SU-DHL-6 (cell line): Measurements from ENCODE around the gene FADS1.

Experiments
- H2AFZ ChIP-seq: fragments of 200-600 bp; sonication (generic); 2 replicates; pipeline ENCODE4 v1.6.1; 2014; ENCODE audit warnings: low read depth, mild to moderate bottlenecking, moderate library complexity, mixed read lengths, antibody characterized with exemption, low read length; ENCODE audit not compliant: severe bottlenecking
- H3F3A ChIP-seq: fragments of 200-600 bp; shearing (Covaris generic); 2 replicates; pipeline ENCODE4 v1.6.0; 2016; ENCODE audit warnings: antibody characterized with exemption, mild to moderate bottlenecking; ENCODE audit not compliant: insufficient read depth
- H3K27ac ChIP-seq: fragments of 200-600 bp; sonication (generic); 2 replicates; pipeline ENCODE4 v1.5.1; 2016; ENCODE audit warnings: low read depth, mild to moderate bottlenecking, low read length, moderate library complexity, mixed read lengths
- H3K27me3 ChIP-seq: fragments of 200-600 bp; sonication (generic), shearing (Covaris generic); 2 replicates; pipeline ENCODE4 v1.6.0; 2014; ENCODE audit warnings: mild to moderate bottlenecking, low read length
- H3K36me3 ChIP-seq: fragments of 200-600 bp; sonication (generic); 2 replicates; pipeline ENCODE4 v1.6.1; 2014; ENCODE audit warnings: mild to moderate bottlenecking, low read length, mixed read lengths
- H3K4me2 ChIP-seq: fragments of 300-600, 200-600 bp; shearing (Covaris generic), sonication (generic); 2 replicates; pipeline ENCODE4 v1.6.0; 2014; ENCODE audit warnings: low read length, low read depth, mild to moderate bottlenecking; ENCODE audit not compliant: poor library complexity, severe bottlenecking
- H3K4me3 ChIP-seq: fragments of 200-600 bp; sonication (generic); 2 replicates; pipeline ENCODE4 v1.5.1; 2014; ENCODE audit warnings: antibody characterized with exemption, low read length, mild to moderate bottlenecking, mixed read lengths; ENCODE audit not compliant: insufficient read depth, poor library complexity, severe bottlenecking
- H3K79me2 ChIP-seq: fragments of 200-600 bp; sonication (generic); 2 replicates; pipeline ENCODE4 v1.6.1; 2014; ENCODE audit warnings: mild to moderate bottlenecking, low read length, moderate library complexity; ENCODE audit not compliant: insufficient read depth
- H3K9ac ChIP-seq: fragments of 200-600 bp; sonication (generic); 2 replicates; pipeline ENCODE4 v1.7.0; 2014; ENCODE audit warnings: mild to moderate bottlenecking, low read length
- H3K9me2 ChIP-seq: fragments of 200-600 bp; sonication (generic); replicated peaks from 2 replicates; pipeline ENCODE4 v1.6.1; 2014; ENCODE audit warnings: low read length; ENCODE audit not compliant: insufficient read depth
- H3K9me3 ChIP-seq: fragments of 200-600 bp; sonication (generic); 2 replicates; pipeline ENCODE4 v1.6.1; 2014; ENCODE audit warnings: low read length, mixed read lengths; ENCODE audit not compliant: insufficient read depth
- H4K20me1 ChIP-seq: fragments of 200-600 bp; sonication (generic); 2 replicates; pipeline ENCODE4 v1.6.1; 2014; ENCODE audit warnings: low read depth, mild to moderate bottlenecking, antibody characterized with exemption, low read length, moderate library complexity, mixed read lengths
- EZH2phosphoT487 ChIP-seq: fragments of 200-600 bp; sonication (generic), shearing (Covaris generic); conservative IDR thresholded peaks from 2 replicates; pipeline ENCODE4 v1.6.1; 2018; ENCODE audit warnings: mild to moderate bottlenecking, antibody characterized with exemption, low read length, moderate library complexity, mixed read lengths
- TF ChIP-seq, protein P1 (sequence below): fragments of 200-600 bp; sonication (generic); IDR thresholded peaks from one replicate; pipeline ENCODE4 v1.5.1; 2017; ENCODE audit warnings: antibody characterized with exemption, mild to moderate bottlenecking, low read length, moderate library complexity; ENCODE audit not compliant: insufficient read depth, poor library complexity, severe bottlenecking

The FADS1 gene

DNA sequence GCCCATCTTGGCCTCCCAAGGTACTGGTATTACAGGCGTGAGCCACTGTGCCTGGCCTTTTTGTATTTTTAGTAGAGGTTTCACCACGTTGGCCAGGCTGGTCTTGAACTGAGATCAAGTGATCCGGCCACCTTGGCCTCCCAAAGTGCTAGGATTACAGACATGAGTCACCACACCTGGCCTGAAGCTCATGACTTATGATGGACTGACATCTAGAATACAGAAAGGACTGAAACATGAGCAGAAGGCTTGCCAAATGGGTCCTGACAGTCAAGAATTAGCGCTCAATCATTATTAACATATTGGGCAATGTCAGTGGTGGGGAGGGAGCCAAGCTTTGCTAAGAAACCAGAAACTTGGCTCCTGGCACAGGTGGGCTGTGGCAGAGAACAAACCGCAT, 5.0 kb downstream of the FADS1 start:
- peaks cover 6% of the 10 kb centered on the region for H3F3A ChIP-seq
- H3K79me2 ChIP-seq = 0 out of 2 replicates have a peak, but pooled peaks cover 10% of the 10 kb centered on the region
- H3K36me3 ChIP-seq = 0 out of 2 replicates have a peak, but pooled peaks cover 6% of the 10 kb centered on the region
- H4K20me1 ChIP-seq = no peaks in the 10 kb centered on the region
- no peak overlapping the region for H2AFZ ChIP-seq
- H3K4me2 ChIP-seq = no peak overlapping the region
- TF ChIP-seq EZH2phosphoT487 = no peak
- TF ChIP-seq, protein P1, sequence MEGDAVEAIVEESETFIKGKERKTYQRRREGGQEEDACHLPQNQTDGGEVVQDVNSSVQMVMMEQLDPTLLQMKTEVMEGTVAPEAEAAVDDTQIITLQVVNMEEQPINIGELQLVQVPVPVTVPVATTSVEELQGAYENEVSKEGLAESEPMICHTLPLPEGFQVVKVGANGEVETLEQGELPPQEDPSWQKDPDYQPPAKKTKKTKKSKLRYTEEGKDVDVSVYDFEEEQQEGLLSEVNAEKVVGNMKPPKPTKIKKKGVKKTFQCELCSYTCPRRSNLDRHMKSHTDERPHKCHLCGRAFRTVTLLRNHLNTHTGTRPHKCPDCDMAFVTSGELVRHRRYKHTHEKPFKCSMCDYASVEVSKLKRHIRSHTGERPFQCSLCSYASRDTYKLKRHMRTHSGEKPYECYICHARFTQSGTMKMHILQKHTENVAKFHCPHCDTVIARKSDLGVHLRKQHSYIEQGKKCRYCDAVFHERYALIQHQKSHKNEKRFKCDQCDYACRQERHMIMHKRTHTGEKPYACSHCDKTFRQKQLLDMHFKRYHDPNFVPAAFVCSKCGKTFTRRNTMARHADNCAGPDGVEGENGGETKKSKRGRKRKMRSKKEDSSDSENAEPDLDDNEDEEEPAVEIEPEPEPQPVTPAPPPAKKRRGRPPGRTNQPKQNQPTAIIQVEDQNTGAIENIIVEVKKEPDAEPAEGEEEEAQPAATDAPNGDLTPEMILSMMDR = no peak
- H3K4me3 ChIP-seq = no peak overlapping the region
- H3K9ac ChIP-seq = no peak overlapping the region
- no peaks in the 10 kb centered on the region for H3K9me2 ChIP-seq
- no peaks in the 10 kb centered on the region for H3K9me3 ChIP-seq
- no peaks in the 10 kb centered on the region for H3K27me3 ChIP-seq
- H3K27ac ChIP-seq = no peak overlapping the region

DNA sequence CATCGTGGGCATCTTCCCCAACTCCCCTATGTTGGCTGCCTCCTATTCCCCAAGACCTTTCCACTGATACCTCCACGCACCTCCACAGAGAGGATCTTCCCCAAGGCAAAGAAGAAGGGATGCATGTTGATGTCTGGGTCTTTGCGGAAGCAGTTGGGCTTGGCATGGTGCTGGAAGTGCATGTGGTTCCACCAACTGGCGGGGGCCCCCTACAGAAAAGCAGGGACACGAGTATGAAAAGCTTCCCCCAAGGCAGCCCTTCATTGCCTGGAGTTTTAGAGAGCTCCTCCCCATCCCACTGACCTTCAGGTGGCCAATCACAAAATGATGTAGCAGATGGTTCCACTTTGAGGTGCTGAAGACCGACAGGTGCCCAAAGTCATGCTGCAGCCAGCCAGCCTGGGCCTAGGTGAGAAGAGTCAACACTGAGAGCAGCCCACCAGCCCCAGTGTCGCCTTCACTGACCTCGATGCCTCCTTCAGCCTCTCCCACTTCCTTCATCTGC, 6.1 kb downstream of the FADS1 start:
- Histone ChIP-seq H3K36me3 (0 out of 2 replicates have a peak, but pooled peaks cover 6% of the 10 kb centered on the region), H3K27me3 (no peaks in the 10 kb centered on the region), H3K4me2 (no peak overlapping the region), H3F3A (peaks cover 6% of the 10 kb centered on the region), H3K9me3 (no peaks in the 10 kb centered on the region), H3K9me2 (no peaks in the 10 kb centered on the region), H2AFZ (no peak overlapping the region), H4K20me1 (no peaks in the 10 kb centered on the region), H3K27ac (no peak overlapping the region), H3K79me2 (0 out of 2 replicates have a peak, but pooled peaks cover 9% of the 10 kb centered on the region), H3K9ac (no peak overlapping the region), H3K4me3 (no peak overlapping the region)
- no peak for TF ChIP-seq EZH2phosphoT487
- TF ChIP-seq, protein P1 = no peak

DNA sequence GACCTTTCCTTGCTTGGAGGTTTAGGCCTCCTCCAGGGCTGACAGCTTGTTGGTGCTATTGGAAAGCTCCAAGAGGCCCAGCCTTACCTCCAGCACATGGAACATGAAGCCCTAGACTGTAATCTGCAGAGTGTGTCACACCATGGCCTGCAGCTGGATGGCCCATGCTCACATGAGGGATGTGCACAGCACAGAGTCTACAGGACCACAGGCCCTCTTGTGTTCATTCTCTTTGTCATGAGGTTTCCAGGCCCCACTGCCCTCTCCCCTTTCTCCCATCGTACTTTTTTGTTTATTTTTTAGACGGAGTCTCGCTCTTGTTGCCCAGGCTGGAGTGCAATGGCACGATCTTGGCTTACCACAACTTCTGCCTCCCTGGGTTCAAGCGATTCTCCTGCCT, 10.0 kb downstream of the FADS1 start:
- Histone ChIP-seq H2AFZ (no peak overlapping the region), H3K36me3 (0 out of 2 replicates have a peak, but pooled peaks cover 6% of the 10 kb centered on the region), H3K9ac (no peak overlapping the region), H3K9me3 (no peaks in the 10 kb centered on the region), H3K79me2 (no peaks in the 10 kb centered on the region), H3K27ac (no peak overlapping the region), H4K20me1 (no peaks in the 10 kb centered on the region), H3F3A (no peaks in the 10 kb centered on the region), H3K27me3 (no peaks in the 10 kb centered on the region), H3K4me2 (no peak overlapping the region), H3K4me3 (no peak overlapping the region), H3K9me2 (no peaks in the 10 kb centered on the region)
- TF ChIP-seq, protein P1 = no peak
- TF ChIP-seq EZH2phosphoT487 = no peak
